ENCODE measurements around the gene OR51G2. TPM values are rescaled to one million over a fixed set of nuclear protein-coding genes. Genes with fewer than 3 reads are reported as not detected.

OR51G2 gene
- total and polyA plus RNA-seq, 4 donors = not detected

DNA sequence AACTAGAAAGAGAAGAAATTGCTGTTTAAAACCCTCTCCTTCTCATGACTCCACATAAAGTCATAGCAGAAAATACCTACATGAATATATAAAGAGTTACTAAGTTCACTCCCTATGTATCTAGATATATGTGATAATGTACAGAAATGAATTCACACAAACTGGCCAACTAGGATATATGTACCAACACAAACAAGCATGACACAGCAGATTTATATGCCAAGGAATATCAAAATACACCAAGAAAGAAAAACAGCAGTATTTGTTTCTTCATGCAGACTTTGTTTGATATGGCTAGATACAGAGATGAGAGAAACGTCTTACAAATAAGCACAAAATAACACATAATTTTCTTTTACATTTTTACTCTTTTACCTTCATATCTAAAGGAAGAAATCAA is 3.2 kb upstream of the OR51G2 start:
- WGBS (ENCODE audit: insufficient coverage) = no CpG with 5 or more reads among the region's 1 CpG
- Histone ChIP-seq H3K9me3 (ENCODE audit: control insufficient read depth, insufficient read depth, low read length) (no peaks in the 10 kb centered on the region), H3K4me1 (ENCODE audit: control insufficient read depth, insufficient read depth, low read length) (no peaks in the 10 kb centered on the region), H3K4me3 (ENCODE audit: low read depth, low read length) (no peak overlapping the region), H3K27me3 (ENCODE audit: control insufficient read depth, insufficient read depth, low read length) (no peaks in the 10 kb centered on the region), H3K36me3 (ENCODE audit: control insufficient read depth, insufficient read depth, low read length) (no peaks in the 10 kb centered on the region), H3K27ac (ENCODE audit: low read depth, low read length) (no peak overlapping the region)
- DNase-seq (ENCODE audit: low read depth in 4 of 6, low spot score in 6 of 6) = no peak

DNA sequence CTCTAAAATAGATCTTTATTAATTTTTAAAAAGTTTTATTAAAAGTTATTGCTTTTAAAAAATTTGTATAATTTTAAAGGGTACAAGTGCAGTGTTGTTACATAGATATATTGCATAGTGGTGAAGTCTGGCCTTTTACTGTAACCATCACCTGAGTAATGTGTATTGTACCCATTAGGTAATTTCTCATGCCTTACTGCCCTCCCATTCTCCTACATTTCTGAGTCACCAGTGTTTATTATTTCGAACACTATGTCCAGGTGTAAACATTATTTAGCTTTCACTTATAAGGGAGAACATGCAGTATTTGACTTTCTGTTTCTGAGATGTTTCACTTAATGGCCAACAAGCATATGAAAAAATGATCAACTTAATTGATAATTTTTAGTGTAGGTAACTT is 2.6 kb upstream of the OR51G2 start:
- WGBS (ENCODE audit: insufficient coverage) = no CpG with 5 or more reads among the region's 1 CpG
- Histone ChIP-seq H3K4me3 (ENCODE audit: low read depth, low read length) (no peak overlapping the region), H3K36me3 (ENCODE audit: control insufficient read depth, insufficient read depth, low read length) (no peaks in the 10 kb centered on the region), H3K9me3 (ENCODE audit: control insufficient read depth, insufficient read depth, low read length) (no peaks in the 10 kb centered on the region), H3K27me3 (ENCODE audit: control insufficient read depth, insufficient read depth, low read length) (no peaks in the 10 kb centered on the region), H3K4me1 (ENCODE audit: control insufficient read depth, insufficient read depth, low read length) (no peaks in the 10 kb centered on the region), H3K27ac (ENCODE audit: low read depth, low read length) (no peak overlapping the region)
- DNase-seq (ENCODE audit: low read depth in 4 of 6, low spot score in 6 of 6) = no peak

DNA sequence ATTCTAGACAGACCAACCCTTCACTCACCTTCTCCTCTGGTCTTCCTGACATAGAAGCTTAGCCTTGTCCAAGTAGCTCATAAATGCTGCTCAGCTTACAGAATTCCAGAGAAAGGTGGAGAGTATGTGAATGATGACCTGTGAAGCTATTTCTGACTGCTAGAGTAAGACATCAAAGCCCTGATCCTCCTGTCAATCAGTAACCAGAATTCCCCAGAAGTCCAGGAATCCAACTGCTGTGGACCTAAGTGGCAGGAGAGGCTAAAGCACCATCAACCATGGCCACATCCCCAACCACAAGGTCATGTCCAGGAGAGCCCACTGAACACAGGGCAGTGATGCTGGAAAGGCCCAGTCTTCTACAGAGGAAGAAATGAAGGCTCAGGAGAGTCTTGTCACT is 2.6 kb downstream of the OR51G2 start:
- H3K36me3 ChIP-seq (ENCODE audit: control insufficient read depth, insufficient read depth, low read length) = no peaks in the 10 kb centered on the region
- no peaks in the 10 kb centered on the region for H3K9me3 ChIP-seq (ENCODE audit: control insufficient read depth, insufficient read depth, low read length)
- H3K4me3 ChIP-seq (ENCODE audit: low read depth, low read length) = no peak overlapping the region
- no peak overlapping the region for H3K27ac ChIP-seq (ENCODE audit: low read depth, low read length)
- H3K4me1 ChIP-seq (ENCODE audit: control insufficient read depth, insufficient read depth, low read length) = no peaks in the 10 kb centered on the region
- DNase-seq (ENCODE audit: low read depth in 4 of 6, low spot score in 6 of 6) = no peak
- no peaks in the 10 kb centered on the region for H3K27me3 ChIP-seq (ENCODE audit: control insufficient read depth, insufficient read depth, low read length)

DNA sequence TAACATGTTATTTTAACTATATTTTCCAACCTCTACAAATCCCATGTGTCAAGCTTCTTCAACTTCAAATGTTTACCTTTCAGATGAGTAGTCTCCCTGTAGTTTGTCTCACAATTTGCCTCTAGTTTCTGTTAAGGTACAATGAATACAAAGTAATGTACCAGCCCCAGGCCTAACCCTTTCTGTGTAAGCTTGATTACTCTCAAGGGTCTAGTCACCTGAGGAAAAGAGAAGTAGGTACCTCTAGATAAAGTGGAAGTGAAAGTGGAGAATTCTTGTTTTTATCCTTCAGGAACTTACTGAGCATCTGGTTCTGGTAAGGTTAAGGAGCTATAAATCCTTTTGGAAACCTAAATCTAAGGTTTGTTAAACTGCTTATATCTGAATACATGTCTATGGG is 15.7 kb downstream of the OR51G2 start, which contains the start of gene OR51A7:
Gene OR51A7 (plus strand): TSS at position 300 of the 400 bp plus-strand sequence. CDS start 3,587 bp downstream, outside the sequence.
- no peaks in the 10 kb centered on the region for H3K36me3 ChIP-seq (ENCODE audit: control insufficient read depth, insufficient read depth, low read length)
- no peak for DNase-seq (ENCODE audit: low read depth in 4 of 6, low spot score in 6 of 6)

DNA sequence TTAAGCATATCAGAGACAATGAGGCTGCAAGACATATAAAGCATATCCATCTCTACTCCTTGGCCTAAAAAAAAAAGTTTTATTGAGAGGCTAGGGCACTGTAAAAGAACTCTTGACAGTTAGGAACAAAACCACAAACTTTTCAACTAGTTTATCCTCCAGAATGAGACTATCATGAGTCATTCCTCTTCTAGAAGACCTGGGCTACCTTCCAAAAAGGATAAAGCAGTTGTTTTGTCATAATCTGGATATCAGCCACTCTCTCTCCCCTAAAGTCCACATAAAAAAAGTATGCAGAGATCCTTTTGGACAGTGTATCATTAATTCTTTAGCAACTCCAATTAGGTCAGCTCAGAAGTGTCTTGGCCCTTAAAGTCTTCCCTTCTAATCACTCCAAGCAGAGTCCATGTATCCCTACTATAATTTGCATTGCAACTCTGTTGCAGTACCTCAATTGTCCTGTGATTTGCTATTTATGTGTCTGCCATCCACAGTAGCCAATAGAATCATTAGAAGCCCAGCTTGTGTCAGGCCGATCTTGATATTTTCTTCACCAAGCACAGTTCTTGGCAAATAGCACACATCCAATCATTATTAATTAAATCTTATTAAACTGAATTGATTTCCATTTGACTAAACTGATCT is 27.0 kb downstream of the OR51G2 start:
- DNase-seq (ENCODE audit: low read depth in 4 of 6, low spot score in 6 of 6) = no peak
- H3K27ac ChIP-seq (ENCODE audit: low read depth, low read length) = no peak overlapping the region
- no CpG with 5 or more reads among the region's 1 CpG for WGBS (ENCODE audit: insufficient coverage)
- H3K4me1 ChIP-seq (ENCODE audit: control insufficient read depth, insufficient read depth, low read length) = no peaks in the 10 kb centered on the region
- H3K4me3 ChIP-seq (ENCODE audit: low read depth, low read length) = no peak overlapping the region
- no peaks in the 10 kb centered on the region for H3K27me3 ChIP-seq (ENCODE audit: control insufficient read depth, insufficient read depth, low read length)
- no peaks in the 10 kb centered on the region for H3K36me3 ChIP-seq (ENCODE audit: control insufficient read depth, insufficient read depth, low read length)
- H3K9me3 ChIP-seq (ENCODE audit: control insufficient read depth, insufficient read depth, low read length) = no peaks in the 10 kb centered on the region

More for the DNA sequence above, 15.7 kb downstream of the OR51G2 start, which contains the start of gene OR51A7:
- Histone ChIP-seq H3K4me1 (ENCODE audit: control insufficient read depth, insufficient read depth, low read length) (no peaks in the 10 kb centered on the region), H3K4me3 (ENCODE audit: low read depth, low read length) (no peak within 1 kb of the TSS), H3K27me3 (ENCODE audit: control insufficient read depth, insufficient read depth, low read length) (no peaks in the 10 kb centered on the region), H3K9me3 (ENCODE audit: control insufficient read depth, insufficient read depth, low read length) (no peaks in the 10 kb centered on the region), H3K27ac (ENCODE audit: low read depth, low read length) (no peak within 1 kb of the TSS)

DNA sequence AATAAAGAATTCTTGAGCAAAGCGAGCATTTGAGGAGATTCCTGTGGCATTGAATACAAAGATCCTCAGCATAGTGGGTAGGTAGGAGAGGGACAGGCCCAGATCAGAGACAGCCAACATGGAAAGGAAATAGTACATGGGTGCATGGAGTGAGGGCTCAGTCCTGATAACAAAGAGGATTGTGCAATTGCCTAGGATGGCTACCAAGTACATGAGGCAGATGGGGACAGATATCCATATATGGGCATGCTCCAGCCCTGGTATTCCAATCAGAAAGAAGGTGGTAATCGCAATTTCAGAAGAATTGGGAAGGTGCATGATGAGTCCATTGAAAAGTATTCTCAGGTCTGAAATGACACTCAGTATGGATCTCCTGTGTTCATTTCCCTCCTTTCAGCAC is 28.9 kb downstream of the OR51G2 start:
- DNase-seq (ENCODE audit: low read depth in 4 of 6, low spot score in 6 of 6) = no peak
- Histone ChIP-seq H3K9me3 (ENCODE audit: control insufficient read depth, insufficient read depth, low read length) (no peaks in the 10 kb centered on the region), H3K4me1 (ENCODE audit: control insufficient read depth, insufficient read depth, low read length) (no peaks in the 10 kb centered on the region), H3K4me3 (ENCODE audit: low read depth, low read length) (no peak overlapping the region), H3K27ac (ENCODE audit: low read depth, low read length) (no peak overlapping the region), H3K27me3 (ENCODE audit: control insufficient read depth, insufficient read depth, low read length) (no peaks in the 10 kb centered on the region), H3K36me3 (ENCODE audit: control insufficient read depth, insufficient read depth, low read length) (no peaks in the 10 kb centered on the region)
- WGBS (ENCODE audit: insufficient coverage) = 92% methylated on average over 2 of the region's 2 CpGs

DNA sequence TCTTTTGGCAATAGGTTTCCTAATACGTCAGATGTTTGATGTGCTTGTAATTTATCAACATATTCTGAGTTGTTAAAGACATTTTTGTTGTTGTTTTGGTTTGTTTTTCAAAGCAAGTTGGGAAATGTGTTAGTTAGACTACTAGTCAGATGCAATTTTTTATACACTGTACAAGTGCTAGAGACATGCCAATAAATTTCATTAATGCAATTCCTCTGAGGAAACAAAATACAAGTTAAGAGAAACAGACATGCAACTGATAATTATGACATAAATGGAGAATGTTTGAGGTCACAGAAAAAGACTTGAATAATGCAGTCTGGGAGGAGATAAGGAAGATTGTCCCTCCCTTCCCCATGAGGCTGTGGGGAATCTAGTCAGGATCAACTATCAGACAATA is 31.6 kb downstream of the OR51G2 start:
- Histone ChIP-seq H3K9me3 (ENCODE audit: control insufficient read depth, insufficient read depth, low read length) (no peaks in the 10 kb centered on the region), H3K4me3 (ENCODE audit: low read depth, low read length) (no peak overlapping the region), H3K27ac (ENCODE audit: low read depth, low read length) (no peak overlapping the region), H3K4me1 (ENCODE audit: control insufficient read depth, insufficient read depth, low read length) (no peaks in the 10 kb centered on the region), H3K36me3 (ENCODE audit: control insufficient read depth, insufficient read depth, low read length) (no peaks in the 10 kb centered on the region), H3K27me3 (ENCODE audit: control insufficient read depth, insufficient read depth, low read length) (no peaks in the 10 kb centered on the region)
- no peak for DNase-seq (ENCODE audit: low read depth in 4 of 6, low spot score in 6 of 6)
- WGBS (ENCODE audit: insufficient coverage) = no CpG with 5 or more reads among the region's 1 CpG

DNA sequence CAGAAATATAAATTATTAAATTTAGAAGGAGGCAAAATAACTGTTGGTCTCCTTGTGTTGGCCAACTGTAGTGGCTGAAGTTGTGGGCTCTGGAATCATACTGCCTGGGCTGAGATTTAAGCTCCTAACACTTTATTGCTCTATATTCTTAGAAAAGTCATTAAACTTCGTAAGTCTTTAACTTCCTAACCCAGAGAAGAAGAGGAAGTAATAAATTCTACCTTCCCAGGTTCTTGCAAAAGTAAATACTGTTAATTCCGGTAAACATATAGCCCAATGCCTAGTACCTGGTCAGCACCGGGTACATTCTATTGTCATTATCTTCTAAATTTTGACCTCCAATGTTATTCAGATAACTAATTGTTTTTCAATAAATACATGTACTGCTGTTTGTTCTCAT is 33.0 kb downstream of the OR51G2 start:
- no peaks in the 10 kb centered on the region for H3K36me3 ChIP-seq (ENCODE audit: control insufficient read depth, insufficient read depth, low read length)
- no peak overlapping the region for H3K27ac ChIP-seq (ENCODE audit: low read depth, low read length)
- no peak overlapping the region for H3K4me3 ChIP-seq (ENCODE audit: low read depth, low read length)
- H3K9me3 ChIP-seq (ENCODE audit: control insufficient read depth, insufficient read depth, low read length) = no peaks in the 10 kb centered on the region
- DNase-seq (ENCODE audit: low read depth in 4 of 6, low spot score in 6 of 6) = no peak
- no CpG with 5 or more reads among the region's 3 CpGs for WGBS (ENCODE audit: insufficient coverage)
- H3K4me1 ChIP-seq (ENCODE audit: control insufficient read depth, insufficient read depth, low read length) = no peaks in the 10 kb centered on the region
- H3K27me3 ChIP-seq (ENCODE audit: control insufficient read depth, insufficient read depth, low read length) = no peaks in the 10 kb centered on the region

DNA sequence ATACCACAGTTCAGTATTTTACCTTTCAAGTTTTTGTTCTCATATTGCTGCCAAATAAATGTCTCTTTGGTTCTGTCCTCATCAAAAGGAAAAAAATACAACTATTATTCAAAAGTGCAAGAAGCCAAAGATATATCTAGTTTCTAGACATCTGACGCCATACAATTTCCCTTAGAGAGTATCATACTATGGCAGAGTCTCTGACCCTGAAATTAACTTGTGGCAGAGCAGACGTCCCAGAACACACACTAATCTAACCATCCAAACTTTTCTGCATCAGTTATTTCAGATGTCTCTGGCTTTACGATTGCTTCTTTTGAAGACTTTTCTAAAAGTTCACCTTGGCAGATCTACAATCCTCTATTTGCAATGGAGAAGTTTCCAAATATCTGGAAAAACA is 34.8 kb downstream of the OR51G2 start:
- H3K36me3 ChIP-seq (ENCODE audit: control insufficient read depth, insufficient read depth, low read length) = no peaks in the 10 kb centered on the region
- no peaks in the 10 kb centered on the region for H3K4me1 ChIP-seq (ENCODE audit: control insufficient read depth, insufficient read depth, low read length)
- peak in 1 of 6 donors; percentile 7 for DNase-seq (ENCODE audit: low read depth in 4 of 6, low spot score in 6 of 6)
- no peak overlapping the region for H3K4me3 ChIP-seq (ENCODE audit: low read depth, low read length)
- H3K27ac ChIP-seq (ENCODE audit: low read depth, low read length) = no peak overlapping the region
- WGBS (ENCODE audit: insufficient coverage) = 17% methylated on average over 2 of the region's 3 CpGs
- no peaks in the 10 kb centered on the region for H3K9me3 ChIP-seq (ENCODE audit: control insufficient read depth, insufficient read depth, low read length)
- no peaks in the 10 kb centered on the region for H3K27me3 ChIP-seq (ENCODE audit: control insufficient read depth, insufficient read depth, low read length)

DNA sequence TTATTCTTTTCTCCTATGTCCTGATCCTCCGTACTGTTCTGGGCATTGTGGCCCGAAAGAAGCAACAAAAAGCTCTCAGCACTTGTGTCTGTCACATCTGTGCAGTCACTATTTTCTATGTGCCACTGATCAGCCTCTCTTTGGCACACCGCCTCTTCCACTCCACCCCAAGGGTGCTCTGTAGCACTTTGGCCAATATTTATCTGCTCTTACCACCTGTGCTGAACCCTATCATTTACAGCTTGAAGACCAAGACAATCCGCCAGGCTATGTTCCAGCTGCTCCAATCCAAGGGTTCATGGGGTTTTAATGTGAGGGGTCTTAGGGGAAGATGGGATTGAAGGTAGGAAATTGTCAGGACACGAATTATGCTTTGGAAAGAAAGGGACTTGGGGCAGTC is 36.6 kb downstream of the OR51G2 start:
- H3K27me3 ChIP-seq (ENCODE audit: control insufficient read depth, insufficient read depth, low read length) = no peaks in the 10 kb centered on the region
- H3K4me1 ChIP-seq (ENCODE audit: control insufficient read depth, insufficient read depth, low read length) = no peaks in the 10 kb centered on the region
- 97% methylated on average over 3 of the region's 5 CpGs for WGBS (ENCODE audit: insufficient coverage)
- H3K27ac ChIP-seq (ENCODE audit: low read depth, low read length) = no peak overlapping the region
- no peaks in the 10 kb centered on the region for H3K9me3 ChIP-seq (ENCODE audit: control insufficient read depth, insufficient read depth, low read length)
- DNase-seq (ENCODE audit: low read depth in 4 of 6, low spot score in 6 of 6) = no peak
- no peak overlapping the region for H3K4me3 ChIP-seq (ENCODE audit: low read depth, low read length)
- H3K36me3 ChIP-seq (ENCODE audit: control insufficient read depth, insufficient read depth, low read length) = no peaks in the 10 kb centered on the region
